GM12801 (cell line): ENCODE results near the gene SRP19.

Experiments used
- TF ChIP-seq, protein P1 (sequence below): IDR thresholded peaks from one replicate; pipeline ENCODE4 v1.5.1; 2011; ENCODE audit warnings: control low read depth; ENCODE audit not compliant: insufficient read length; ENCODE audit errors: extremely low read depth

Gene SRP19

DNA sequence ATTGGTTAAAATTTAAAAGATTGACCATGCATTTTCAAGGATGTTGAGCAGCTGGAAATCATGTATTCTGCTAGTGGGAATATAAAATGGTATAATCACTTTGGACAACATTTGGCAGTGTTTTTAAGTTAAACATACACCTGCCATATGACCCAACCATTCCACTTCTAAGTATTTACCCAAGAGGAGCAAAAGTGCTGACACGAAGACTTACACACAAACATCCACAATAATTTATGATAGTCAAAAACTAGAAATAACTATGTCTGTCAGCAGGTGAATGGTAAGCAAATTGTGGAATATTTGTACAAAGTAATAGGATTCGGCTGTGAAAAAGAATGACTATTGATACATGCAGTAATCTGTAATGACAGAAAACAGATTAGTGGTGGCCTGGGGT lies 30.7 kb upstream of the SRP19 start:
- TF ChIP-seq, protein P1, sequence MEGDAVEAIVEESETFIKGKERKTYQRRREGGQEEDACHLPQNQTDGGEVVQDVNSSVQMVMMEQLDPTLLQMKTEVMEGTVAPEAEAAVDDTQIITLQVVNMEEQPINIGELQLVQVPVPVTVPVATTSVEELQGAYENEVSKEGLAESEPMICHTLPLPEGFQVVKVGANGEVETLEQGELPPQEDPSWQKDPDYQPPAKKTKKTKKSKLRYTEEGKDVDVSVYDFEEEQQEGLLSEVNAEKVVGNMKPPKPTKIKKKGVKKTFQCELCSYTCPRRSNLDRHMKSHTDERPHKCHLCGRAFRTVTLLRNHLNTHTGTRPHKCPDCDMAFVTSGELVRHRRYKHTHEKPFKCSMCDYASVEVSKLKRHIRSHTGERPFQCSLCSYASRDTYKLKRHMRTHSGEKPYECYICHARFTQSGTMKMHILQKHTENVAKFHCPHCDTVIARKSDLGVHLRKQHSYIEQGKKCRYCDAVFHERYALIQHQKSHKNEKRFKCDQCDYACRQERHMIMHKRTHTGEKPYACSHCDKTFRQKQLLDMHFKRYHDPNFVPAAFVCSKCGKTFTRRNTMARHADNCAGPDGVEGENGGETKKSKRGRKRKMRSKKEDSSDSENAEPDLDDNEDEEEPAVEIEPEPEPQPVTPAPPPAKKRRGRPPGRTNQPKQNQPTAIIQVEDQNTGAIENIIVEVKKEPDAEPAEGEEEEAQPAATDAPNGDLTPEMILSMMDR = no peak

DNA sequence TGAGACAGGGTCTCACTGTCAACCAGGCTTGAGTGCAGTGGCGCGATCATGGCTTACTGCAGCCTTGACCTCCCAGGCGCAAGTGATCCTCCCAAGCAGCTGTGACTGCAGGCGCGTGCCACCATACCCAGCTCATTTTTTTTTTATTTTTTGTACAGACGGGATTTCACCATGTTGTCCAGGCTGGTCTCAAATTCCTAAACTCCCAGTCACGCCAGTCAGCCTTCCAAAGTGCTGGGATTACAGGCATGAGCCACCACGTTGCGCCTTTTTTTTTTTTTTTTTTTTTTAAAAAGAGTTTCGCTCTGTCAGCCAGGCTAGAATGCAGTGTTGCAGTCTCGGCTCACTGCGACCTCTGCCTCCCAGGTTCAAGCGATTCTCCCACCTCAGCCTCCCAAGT lies 27.1 kb upstream of the SRP19 start:
- TF ChIP-seq, protein P1 = no peak

DNA sequence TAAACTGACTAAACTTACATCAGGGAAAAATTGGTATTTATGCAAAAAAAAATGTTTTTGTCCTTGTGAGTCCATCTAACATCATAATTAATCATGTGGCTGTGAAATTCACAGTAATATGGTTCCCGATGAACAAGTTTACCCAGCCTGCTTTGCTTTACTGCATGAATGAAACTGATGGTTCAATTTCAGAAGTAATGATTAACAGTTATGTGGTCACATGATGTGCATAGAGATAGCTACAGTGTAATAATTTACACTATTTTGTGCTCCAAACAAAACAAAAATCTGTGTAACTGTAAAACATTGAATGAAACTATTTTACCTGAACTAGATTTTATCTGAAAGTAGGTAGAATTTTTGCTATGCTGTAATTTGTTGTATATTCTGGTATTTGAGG lies 16.6 kb upstream of the SRP19 start:
- TF ChIP-seq, protein P1 = no peak

DNA sequence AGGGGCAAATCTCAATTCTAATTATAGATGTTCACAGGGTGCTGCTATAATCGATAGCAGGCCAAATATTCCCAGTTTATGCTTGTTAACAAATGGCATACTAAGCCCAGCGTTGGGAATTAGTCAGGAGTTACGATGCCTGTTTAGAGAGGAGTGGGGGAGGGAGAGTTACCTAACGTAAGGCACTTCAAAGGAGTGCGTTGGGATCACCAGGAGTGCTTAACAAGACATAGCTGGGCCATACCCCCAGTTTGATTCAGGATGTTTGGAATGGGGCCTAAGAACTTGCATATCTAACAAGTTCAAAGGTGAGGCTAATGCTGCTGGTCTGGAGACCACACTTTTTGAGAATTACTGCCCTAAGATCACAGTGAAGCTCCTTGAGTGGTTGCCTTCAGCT lies 14.5 kb upstream of the SRP19 start:
- TF ChIP-seq, protein P1 = no peak

DNA sequence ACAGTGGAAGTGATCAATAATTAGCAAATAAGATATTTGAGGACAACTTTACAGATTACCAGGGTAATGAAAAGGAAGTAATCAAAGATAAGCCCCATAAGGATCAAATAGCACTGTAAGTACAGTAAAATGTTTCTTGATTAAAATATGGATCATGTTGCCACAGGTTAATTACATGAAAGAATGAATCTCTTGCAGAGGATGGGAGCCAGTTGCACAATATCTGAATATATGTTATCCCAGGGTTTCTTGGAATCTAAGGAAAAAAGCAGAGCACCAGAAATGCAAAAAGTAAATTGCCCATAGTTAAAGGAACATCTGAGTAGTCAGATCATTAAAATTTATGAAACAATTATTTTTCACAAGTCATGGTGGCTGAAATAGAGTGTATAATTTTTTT lies 13.8 kb upstream of the SRP19 start:
- TF ChIP-seq, protein P1 = no peak

DNA sequence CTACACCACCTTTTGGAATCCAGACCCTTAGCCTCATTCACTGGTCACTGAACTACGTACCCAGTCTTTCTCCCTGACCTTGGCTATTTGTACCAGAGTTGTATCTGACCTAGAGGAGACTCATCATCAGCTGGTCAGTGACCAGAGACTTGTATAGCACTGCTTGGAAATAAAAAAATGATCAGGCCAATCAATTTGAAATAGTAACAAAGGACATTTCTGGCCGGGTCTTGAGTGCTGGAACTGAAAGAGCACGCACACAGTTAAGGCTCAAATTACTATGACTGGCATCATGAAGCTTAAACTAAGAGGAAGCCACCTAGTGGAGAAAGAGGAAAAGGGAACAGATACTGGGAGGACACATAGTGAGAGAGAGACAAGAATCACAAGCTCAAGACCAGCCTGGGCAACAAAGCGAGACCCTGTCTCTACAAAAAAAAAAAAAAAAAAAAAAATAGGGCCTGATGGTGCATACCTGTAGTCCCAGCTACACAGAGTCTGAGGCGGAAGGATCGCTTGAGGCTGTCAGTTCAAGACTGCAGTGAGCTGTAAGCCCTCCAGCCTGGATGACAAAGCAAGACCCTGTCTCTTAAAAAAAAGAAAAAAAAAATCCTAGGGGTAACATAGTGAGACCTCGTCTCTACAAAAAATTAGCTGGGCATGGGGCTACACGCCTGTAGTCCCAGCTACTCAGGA lies 12.8 kb upstream of the SRP19 start:
- TF ChIP-seq, protein P1 = no peak

DNA sequence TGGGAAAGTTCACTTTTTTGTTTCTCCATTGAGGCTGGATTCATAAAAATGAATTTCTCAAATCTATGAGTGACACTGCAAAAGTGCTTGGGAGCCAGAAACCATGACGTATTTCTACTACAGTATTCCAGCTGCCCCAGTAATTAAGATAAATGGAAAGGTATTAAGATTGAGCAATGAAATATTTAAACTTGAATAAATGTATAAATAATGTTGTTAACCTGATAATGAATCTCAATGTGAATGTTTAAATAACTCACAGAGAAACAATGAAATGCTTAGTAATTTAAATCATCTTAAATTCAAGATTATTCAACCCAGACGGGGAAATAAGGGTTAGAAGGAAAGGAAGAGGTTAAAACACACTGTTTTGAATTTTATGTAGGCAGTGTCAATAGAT lies 11.2 kb upstream of the SRP19 start:
- TF ChIP-seq, protein P1 = no peak
